Ishikawa (cell line): ENCODE measurements around the gene MCF2L2.

Experiments
- CEBPB ChIP-seq: IDR thresholded peaks from 2 replicates; pipeline ENCODE4 v1.6.1; 2012
- CREB1 ChIP-seq: IDR thresholded peaks from 2 replicates; pipeline ENCODE4 v1.6.1; 2012; ENCODE audit warnings: low read depth
- EP300 ChIP-seq: IDR thresholded peaks from 2 replicates; pipeline ENCODE4 v1.6.1; 2012; ENCODE audit warnings: borderline replicate concordance
- NFIC ChIP-seq: IDR thresholded peaks from 2 replicates; pipeline ENCODE4 v1.6.1; 2012
- RAD21 ChIP-seq: IDR thresholded peaks from 2 replicates; pipeline ENCODE4 v1.6.1; 2012; ENCODE audit warnings: low read depth
- TAF1 ChIP-seq: IDR thresholded peaks from 2 replicates; pipeline ENCODE4 v1.6.1; 2012; ENCODE audit warnings: low read depth, mild to moderate bottlenecking
- TEAD4 ChIP-seq: IDR thresholded peaks from 2 replicates; pipeline ENCODE4 v1.6.1; 2012
- USF1 ChIP-seq: IDR thresholded peaks from 2 replicates; pipeline ENCODE4 v1.6.1; 2012
- YY1 ChIP-seq: IDR thresholded peaks from 2 replicates; pipeline ENCODE4 v1.6.1; 2012; ENCODE audit warnings: low read depth
- TF ChIP-seq, protein P1 (sequence below): IDR thresholded peaks from 2 replicates; pipeline ENCODE4 v1.6.1; 2012; ENCODE audit warnings: low read depth, mild to moderate bottlenecking
- TF ChIP-seq, protein P2 (sequence below): IDR thresholded peaks from 2 replicates; pipeline ENCODE4 v1.6.1; 2012

DNA sequence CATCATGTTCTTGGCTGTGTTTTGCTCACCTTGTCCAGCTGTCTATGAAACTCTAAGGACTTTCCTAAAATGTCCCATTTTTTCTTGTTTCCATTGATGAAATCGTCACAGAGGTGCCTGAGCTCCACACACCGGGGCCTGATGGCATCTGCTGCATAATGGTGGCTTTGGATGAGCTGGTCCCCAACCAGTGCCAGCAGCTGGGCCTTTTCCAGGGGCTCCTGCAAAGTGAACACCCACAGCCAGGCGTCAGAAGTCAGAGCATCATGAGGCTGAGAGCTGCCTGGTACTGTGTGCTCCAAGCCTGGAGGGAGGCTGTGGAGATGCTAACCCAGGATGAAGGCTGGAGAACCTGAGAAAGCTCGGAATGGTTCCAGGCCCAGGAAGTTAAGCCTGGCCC, 128.4 kb downstream of the MCF2L2 start:
- TF ChIP-seq, protein P1, sequence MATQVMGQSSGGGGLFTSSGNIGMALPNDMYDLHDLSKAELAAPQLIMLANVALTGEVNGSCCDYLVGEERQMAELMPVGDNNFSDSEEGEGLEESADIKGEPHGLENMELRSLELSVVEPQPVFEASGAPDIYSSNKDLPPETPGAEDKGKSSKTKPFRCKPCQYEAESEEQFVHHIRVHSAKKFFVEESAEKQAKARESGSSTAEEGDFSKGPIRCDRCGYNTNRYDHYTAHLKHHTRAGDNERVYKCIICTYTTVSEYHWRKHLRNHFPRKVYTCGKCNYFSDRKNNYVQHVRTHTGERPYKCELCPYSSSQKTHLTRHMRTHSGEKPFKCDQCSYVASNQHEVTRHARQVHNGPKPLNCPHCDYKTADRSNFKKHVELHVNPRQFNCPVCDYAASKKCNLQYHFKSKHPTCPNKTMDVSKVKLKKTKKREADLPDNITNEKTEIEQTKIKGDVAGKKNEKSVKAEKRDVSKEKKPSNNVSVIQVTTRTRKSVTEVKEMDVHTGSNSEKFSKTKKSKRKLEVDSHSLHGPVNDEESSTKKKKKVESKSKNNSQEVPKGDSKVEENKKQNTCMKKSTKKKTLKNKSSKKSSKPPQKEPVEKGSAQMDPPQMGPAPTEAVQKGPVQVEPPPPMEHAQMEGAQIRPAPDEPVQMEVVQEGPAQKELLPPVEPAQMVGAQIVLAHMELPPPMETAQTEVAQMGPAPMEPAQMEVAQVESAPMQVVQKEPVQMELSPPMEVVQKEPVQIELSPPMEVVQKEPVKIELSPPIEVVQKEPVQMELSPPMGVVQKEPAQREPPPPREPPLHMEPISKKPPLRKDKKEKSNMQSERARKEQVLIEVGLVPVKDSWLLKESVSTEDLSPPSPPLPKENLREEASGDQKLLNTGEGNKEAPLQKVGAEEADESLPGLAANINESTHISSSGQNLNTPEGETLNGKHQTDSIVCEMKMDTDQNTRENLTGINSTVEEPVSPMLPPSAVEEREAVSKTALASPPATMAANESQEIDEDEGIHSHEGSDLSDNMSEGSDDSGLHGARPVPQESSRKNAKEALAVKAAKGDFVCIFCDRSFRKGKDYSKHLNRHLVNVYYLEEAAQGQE: no peak
- TF ChIP-seq TAF1 (no peak), CEBPB (no peak), USF1 (no peak), YY1 (no peak), NFIC (no peak), RAD21 (no peak), EP300 (no peak), TEAD4 (no peak), CREB1 (no peak)
- TF ChIP-seq, protein P2, sequence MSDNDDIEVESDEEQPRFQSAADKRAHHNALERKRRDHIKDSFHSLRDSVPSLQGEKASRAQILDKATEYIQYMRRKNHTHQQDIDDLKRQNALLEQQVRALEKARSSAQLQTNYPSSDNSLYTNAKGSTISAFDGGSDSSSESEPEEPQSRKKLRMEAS: no peak
